ENCODE results near the gene MBTPS1. TPM values are rescaled to one million over a fixed set of nuclear protein-coding genes. Genes with fewer than 3 reads are reported as not detected.

MBTPS1 gene
- polyA plus RNA-seq, 1 donor from 2014 or later = 66.9 TPM

- H3K9ac ChIP-seq (ENCODE audit: low read length) = no peak overlapping the region
- no peaks in the 10 kb centered on the region for H3K9me2 ChIP-seq (ENCODE audit: insufficient read depth, low read length)
- H4K20me1 ChIP-seq (ENCODE audit: insufficient read depth) = no peaks in the 10 kb centered on the region
- H3K36me3 ChIP-seq (ENCODE audit: insufficient read depth, low read length) = no peaks in the 10 kb centered on the region
- no peaks in the 10 kb centered on the region for H3F3A ChIP-seq (ENCODE audit: insufficient read depth, low read length, poor library complexity, severe bottlenecking)
- H3K9me3 ChIP-seq (ENCODE audit: low read length) = no peaks in the 10 kb centered on the region
- H3K27ac ChIP-seq (ENCODE audit: low read length) = no peak overlapping the region
- H3K4me3 ChIP-seq (ENCODE audit: low read length) = no peak overlapping the region
- no peaks in the 10 kb centered on the region for H3K79me2 ChIP-seq (replicated peaks; ENCODE audit: insufficient read depth, low read length)
- no peak for TF ChIP-seq EZH2 (IDR thresholded peaks at IDR 0.05; ENCODE audit: borderline replicate concordance, insufficient read depth, low read length, poor library complexity, severe bottlenecking)
- TF ChIP-seq TAF1 (IDR thresholded peaks at IDR 0.05; ENCODE audit: low read depth) = no peak
- TF ChIP-seq SMC3 (conservative IDR thresholded peaks at IDR 0.05; ENCODE audit: poor library complexity) = no peak
- no peak for TF ChIP-seq POLR2AphosphoS5 (IDR thresholded peaks at IDR 0.05)
- no peak for TF ChIP-seq REST (IDR thresholded peaks at IDR 0.05; ENCODE audit: borderline replicate concordance)
- TF ChIP-seq RAD21 (conservative IDR thresholded peaks at IDR 0.05) = no peak
- TF ChIP-seq CTCF (IDR thresholded peaks at IDR 0.05; ENCODE audit: poor library complexity, severe bottlenecking) = no peak
- TF ChIP-seq MXI1 (conservative IDR thresholded peaks at IDR 0.05; ENCODE audit: poor library complexity, severe bottlenecking) = no peak
- TF ChIP-seq EP300 (conservative IDR thresholded peaks at IDR 0.05; ENCODE audit: poor library complexity, severe bottlenecking) = no peak
- H2AFZ ChIP-seq (ENCODE audit: low read depth, low read length) = no peak overlapping the region
- no peak overlapping the region for H3K4me2 ChIP-seq (ENCODE audit: low read length)
- no peaks in the 10 kb centered on the region for H3K27me3 ChIP-seq (ENCODE audit: insufficient read depth, low read depth, low read length)
Observed at GRCh38 chr16:84022644-84023043, 94.1 kb downstream of the MBTPS1 start.

- Histone ChIP-seq H3K27ac (ENCODE audit: low read length) (no peak overlapping the region), H4K20me1 (ENCODE audit: insufficient read depth) (no peaks in the 10 kb centered on the region)
Observed at GRCh38 chr16:84021488-84021887, 95.3 kb downstream of the MBTPS1 start.

More at GRCh38 chr16:84021488-84021887, 95.3 kb downstream of the MBTPS1 start:
- TF ChIP-seq CTCF (IDR thresholded peaks at IDR 0.05; ENCODE audit: poor library complexity, severe bottlenecking) (no peak), REST (IDR thresholded peaks at IDR 0.05; ENCODE audit: borderline replicate concordance) (no peak), TAF1 (IDR thresholded peaks at IDR 0.05; ENCODE audit: low read depth) (no peak), POLR2AphosphoS5 (IDR thresholded peaks at IDR 0.05) (no peak), EP300 (conservative IDR thresholded peaks at IDR 0.05; ENCODE audit: poor library complexity, severe bottlenecking) (no peak), EZH2 (IDR thresholded peaks at IDR 0.05; ENCODE audit: borderline replicate concordance, insufficient read depth, low read length, poor library complexity, severe bottlenecking) (no peak), SMC3 (conservative IDR thresholded peaks at IDR 0.05; ENCODE audit: poor library complexity) (no peak), RAD21 (conservative IDR thresholded peaks at IDR 0.05) (no peak), MXI1 (conservative IDR thresholded peaks at IDR 0.05; ENCODE audit: poor library complexity, severe bottlenecking) (no peak)
- no peak overlapping the region for H3K9ac ChIP-seq (ENCODE audit: low read length)
- H2AFZ ChIP-seq (ENCODE audit: low read depth, low read length) = no peak overlapping the region
- no peaks in the 10 kb centered on the region for H3K79me2 ChIP-seq (replicated peaks; ENCODE audit: insufficient read depth, low read length)
- no peaks in the 10 kb centered on the region for H3K27me3 ChIP-seq (ENCODE audit: insufficient read depth, low read depth, low read length)
- no peaks in the 10 kb centered on the region for H3K9me3 ChIP-seq (ENCODE audit: low read length)
- no peaks in the 10 kb centered on the region for H3K36me3 ChIP-seq (ENCODE audit: insufficient read depth, low read length)
- H3K4me3 ChIP-seq (ENCODE audit: low read length) = no peak overlapping the region
- H3K9me2 ChIP-seq (ENCODE audit: insufficient read depth, low read length) = no peaks in the 10 kb centered on the region
- no peak overlapping the region for H3K4me2 ChIP-seq (ENCODE audit: low read length)
- H3F3A ChIP-seq (ENCODE audit: insufficient read depth, low read length, poor library complexity, severe bottlenecking) = no peaks in the 10 kb centered on the region

All from neural cell (in vitro differentiated cells).